DND-41 (cell line): Measurements from ENCODE around the gene MIA2.

Experiments
- CTCF ChIP-seq: IDR thresholded peaks from 2 replicates; pipeline ENCODE4 v1.5.1; 2012; ENCODE audit warnings: borderline replicate concordance, low read length, moderate library complexity, mild to moderate bottlenecking; ENCODE audit not compliant: poor library complexity, severe bottlenecking; ENCODE audit errors: extremely low read depth
- EZH2 ChIP-seq: IDR thresholded peaks from 3 replicates; pipeline ENCODE4 v1.6.1; 2012; ENCODE audit warnings: borderline replicate concordance, low read depth, mild to moderate bottlenecking, moderate library complexity, low read length, inconsistent platforms; ENCODE audit not compliant: severe bottlenecking

GRCh38 chr14:39243831-39244230, 10.1 kb downstream of the MIA2 start:
- TF ChIP-seq CTCF = no peak
- TF ChIP-seq EZH2 = no peak
